GM18867 (cell line): ENCODE results near the gene NLK.
"Not testable (repeated sequence)": the region's sequence is repeated elsewhere in the genome, so short reads cannot be mapped to it uniquely, and the experiment has no call there.

ENCODE experiments used
- ATAC-seq: cut with Tn5 transposase; IDR thresholded peaks from one replicate; pipeline ENCODE4 v1.9.1; 2021; ENCODE audit warnings: mild to moderate bottlenecking, moderate library complexity; ENCODE audit not compliant: unreplicated experiment

The NLK gene

DNA sequence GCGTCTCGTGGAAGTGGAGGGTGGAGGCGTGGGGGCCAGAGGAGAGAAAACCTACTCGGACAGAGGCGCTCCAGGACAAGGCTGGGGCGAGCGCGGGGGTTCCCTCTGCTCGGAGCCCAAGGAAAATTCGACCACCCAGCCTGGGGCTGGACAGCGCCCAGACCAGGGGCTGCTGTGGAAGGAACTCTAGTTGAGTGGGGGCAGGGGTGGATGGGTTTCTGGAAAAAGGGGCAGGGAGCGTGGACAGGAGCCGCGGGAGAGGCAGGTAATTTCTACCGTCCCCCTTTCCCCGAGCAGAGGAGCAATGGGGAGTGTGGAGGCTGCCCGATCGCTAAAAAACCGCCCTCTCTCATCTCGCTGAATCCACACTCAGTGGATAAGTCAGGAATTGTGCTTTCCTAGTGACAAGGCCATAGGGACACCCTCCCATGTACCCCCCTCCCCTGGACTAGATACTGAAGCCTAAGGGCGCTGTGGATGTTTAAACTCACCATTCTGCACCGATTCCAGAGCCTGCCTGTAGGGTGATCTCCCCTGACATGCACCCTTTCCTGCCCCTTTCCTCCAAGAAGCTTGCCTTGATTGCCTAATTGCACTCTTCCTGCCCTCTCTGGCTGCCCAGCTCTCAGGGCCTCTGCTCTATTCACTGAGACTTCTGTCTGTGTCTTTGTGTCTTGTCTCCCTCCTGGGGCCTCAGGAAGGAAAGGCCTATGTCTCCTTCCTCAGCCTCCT is 185.8 kb downstream of the NLK start:
- no peak for ATAC-seq

- no peak for ATAC-seq
Measured at GRCh38 chr17:28228986-28229729, 186.7 kb downstream of the NLK start.

GRCh38 chr17:28230011-28230410 is 187.5 kb downstream of the NLK start:
- no peak for ATAC-seq

DNA sequence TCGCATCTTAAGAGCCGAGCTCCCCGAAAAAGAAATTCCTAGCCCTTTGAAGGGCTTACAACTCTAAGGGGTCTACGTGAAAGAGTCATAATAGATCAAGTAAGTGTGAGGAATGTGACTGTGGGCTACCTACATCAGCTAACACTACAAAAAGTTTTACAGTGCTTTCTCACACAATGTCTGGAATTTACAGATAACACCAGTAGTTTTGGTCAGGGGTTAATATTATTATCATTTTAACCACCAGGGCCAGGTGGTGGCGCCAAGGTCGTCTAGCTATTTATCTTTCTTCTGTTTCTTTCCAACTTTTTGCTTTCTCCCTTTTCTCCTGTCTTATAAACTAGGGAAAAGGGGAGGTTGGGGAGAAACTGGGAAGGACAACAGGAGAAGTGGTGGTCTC is 188.1 kb downstream of the NLK start:
- not testable (repeated sequence) for ATAC-seq

DNA sequence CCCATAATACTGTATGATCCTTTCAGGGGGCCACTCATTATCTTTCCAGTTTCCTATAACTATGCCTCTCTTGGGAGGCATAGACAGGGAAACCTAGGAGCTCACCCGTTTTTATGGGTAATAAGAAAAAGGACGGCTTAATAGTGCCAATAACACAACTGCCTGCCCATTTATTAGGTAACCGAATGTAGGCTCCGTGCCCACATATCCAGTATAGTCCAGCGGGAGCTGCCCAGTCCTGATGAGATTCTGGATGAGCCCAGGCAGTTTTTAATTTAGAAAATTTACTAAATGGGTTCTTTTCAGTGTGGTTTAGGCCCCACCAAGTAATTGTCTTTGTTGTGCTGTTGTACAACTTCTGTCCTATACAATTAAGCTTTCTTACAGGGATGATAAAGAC is 189.1 kb downstream of the NLK start:
- ATAC-seq = not testable (repeated sequence)

GRCh38 chr17:28232966-28233870 is 190.7 kb downstream of the NLK start:
- ATAC-seq = not testable (repeated sequence)

GRCh38 chr17:28233872-28234856 is 191.7 kb downstream of the NLK start:
- not testable (repeated sequence) for ATAC-seq

- ATAC-seq = not testable (repeated sequence)
Measured at GRCh38 chr17:28235066-28235700, 192.7 kb downstream of the NLK start.

DNA sequence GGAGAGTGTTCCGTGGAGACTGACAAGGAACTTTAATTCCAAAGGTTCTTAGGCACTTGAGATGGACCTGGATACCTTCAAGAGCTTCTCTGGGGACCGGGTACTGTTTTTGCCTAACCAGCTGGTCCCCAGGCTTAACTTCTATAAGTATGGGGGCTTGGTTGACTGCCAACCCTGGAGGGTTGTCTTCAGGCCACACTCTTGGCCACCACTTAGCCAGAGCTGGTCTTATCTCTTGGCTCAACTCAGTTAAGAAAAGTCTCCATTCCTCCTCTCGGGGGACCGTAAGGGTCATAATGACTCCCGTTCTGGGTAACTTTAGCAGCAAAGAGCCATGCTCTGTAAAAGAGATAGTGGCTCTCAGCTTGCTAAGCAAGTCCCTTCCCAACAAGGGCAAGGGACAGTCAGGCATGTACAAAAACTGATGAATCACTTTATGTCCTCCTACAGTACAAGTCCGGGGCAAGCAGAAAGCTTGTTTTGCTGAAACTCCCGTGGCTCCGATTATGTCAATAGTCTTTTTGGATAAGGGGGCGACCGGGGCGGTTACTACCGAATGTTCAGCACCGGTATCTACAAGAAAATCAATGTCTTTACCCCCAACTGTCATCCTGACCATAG is 193.7 kb downstream of the NLK start:
- ATAC-seq = not testable (repeated sequence)

GRCh38 chr17:28238547-28239270 is 196.2 kb downstream of the NLK start:
- ATAC-seq = not testable (repeated sequence)

GRCh38 chr17:28239271-28239624 is 196.8 kb downstream of the NLK start:
- no peak for ATAC-seq

- ATAC-seq = no peak
Measured at GRCh38 chr17:28240688-28241340, 198.3 kb downstream of the NLK start.

- ATAC-seq = no peak
Measured at GRCh38 chr17:28242791-28243190, 200.3 kb downstream of the NLK start.

- ATAC-seq = not testable (repeated sequence)
Measured at GRCh38 chr17:28243268-28243667, 200.8 kb downstream of the NLK start.

GRCh38 chr17:28244446-28244845 is 202.0 kb downstream of the NLK start:
- no peak for ATAC-seq
